ENCODE data around the gene KCNK13.

KCNK13 gene

DNA sequence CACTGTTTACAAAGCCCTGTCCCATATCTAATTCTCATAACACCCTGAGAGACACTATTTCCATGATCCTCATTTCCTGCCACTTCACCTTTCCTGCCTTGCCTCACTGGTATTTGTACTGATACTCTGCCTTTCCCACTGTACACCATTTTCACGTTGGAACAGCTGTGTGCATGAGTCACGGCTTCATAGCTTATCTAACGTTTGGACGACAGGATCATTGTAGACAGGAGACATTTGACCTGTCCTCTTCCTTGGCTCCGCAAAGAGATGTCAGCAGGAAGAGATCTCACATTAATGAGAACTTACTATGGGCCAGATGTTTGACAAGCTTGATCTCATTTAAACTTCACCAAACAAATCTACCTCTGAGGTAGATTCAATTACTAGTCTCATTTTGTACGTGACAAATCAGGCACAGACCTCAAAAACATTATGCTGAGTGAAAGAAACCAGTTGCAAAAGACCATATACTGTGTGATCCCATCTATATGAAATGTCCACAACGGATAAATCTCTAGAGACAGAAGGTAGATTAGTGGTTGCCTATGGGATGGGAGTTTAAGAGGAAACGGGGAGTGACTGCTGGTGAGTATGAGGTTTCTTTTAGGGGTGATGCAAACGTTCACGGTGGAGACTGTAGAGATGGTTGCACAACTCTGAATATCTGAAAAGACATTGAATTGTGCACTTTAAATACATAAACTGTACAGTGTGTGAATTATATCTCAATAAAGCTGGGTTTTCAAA, 71.2 kb downstream of the KCNK13 start:
- no peak for DNase-seq (ENCODE audit: low read depth)

DNA sequence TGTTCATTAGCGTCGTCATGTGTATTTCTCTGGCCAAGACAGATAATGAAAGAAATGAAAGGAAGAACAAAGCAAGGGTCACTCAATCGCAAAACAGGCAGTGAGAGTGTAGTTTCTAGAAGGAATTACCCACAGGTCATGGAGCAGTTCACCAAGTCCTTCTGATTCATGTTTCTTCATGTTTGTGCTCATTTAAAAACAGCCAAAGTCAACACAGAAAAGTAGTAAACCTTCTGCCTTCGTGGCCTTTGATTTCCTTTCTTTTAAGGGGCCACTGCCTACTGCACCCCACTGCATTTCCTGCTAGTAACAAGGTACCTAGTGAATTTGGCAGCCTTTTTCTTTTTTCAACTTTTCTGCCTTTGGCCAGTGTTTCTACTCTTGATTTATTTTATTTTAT, 75.1 kb downstream of the KCNK13 start:
- no peak for DNase-seq (ENCODE audit: low read depth)

DNA sequence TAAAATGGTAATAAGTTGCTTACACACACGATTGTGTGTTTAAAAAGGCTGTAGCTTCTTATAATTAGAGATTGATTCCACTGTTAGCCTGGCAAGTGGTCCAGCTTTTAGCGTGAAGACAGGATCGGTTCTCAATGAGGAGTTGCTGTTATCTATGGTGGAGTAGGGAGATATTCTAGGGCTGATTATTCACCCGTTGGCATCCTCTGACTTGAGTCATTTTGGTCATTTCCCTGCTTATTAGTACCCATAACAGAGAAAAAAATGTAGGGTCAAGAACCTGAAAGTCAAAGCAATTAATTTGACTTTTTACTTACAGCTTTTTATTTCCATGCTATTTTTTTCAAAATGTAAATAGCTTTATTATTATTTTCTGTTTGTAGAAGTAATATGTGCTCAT, 76.0 kb downstream of the KCNK13 start:
- DNase-seq (ENCODE audit: low read depth), result no peak

DNA sequence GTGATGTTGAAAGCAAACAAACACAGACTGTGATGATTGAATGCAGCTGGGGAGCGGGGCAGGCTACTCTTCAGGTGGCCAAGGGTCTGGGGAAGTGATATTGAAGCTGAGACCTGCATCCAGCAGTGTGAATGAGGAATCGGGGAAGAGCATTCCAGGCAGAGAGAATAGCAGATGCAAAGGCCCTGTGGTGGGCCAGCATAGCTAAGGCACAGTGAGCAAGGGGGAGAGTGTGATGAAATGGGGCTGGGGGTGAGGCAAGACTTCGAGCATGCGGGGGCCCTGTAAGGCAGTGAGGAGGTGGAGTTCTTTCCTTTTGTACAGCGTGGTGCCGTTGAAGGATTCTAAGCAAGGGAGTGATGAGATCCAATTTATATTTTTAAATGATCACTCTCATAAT, 77.4 kb downstream of the KCNK13 start:
- no peak for DNase-seq (ENCODE audit: low read depth)

DNA sequence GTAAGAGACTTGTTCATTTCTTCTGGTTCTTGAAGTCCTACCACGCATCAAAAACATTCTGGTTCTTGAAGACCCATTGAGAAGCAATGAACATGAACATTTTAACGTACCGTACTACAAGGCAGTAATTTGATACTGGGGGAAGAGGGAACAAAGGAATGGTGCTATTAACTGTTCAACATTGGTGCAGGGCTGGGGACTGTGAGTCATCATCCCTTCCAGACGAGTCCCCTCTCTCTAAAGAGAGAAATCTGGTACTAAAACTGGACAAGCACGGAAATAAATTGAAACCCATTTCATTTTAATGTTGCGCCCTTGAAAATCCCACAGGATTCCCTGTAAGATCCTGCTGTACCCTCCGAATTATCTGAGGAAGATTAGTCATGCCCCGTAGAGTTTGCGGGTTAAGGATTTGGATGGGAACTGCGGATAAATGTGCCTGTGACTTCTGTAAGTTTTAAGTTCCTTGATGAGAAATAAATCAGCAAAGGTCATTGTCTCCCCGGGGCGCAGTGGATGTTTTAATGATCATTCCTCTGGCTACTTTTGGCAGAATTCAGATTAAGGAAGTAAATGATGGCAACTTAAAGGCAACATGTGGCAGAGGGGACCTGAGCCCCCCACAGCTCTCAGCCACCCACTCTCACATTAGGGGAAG, 78.6 kb downstream of the KCNK13 start:
- no peak for DNase-seq (ENCODE audit: low read depth)

DNA sequence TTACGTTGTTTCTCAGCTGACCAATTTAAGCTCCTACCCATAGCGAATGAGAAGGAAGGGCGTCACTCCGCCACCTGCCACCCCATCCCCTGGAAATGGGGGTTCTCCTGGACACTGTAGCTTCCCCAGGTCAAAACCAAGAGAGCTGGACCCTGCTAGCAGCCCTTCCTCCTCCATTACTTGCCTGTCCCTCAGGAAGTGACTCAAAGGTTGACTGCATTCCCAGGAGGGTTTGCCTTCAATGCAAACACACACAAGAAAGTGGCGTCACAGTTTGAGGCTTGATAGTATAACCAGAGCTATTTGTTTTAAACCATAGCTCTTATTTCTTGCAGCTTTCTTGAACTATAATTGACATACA, 79.1 kb downstream of the KCNK13 start:
- no peak for DNase-seq (ENCODE audit: low read depth)

DNA sequence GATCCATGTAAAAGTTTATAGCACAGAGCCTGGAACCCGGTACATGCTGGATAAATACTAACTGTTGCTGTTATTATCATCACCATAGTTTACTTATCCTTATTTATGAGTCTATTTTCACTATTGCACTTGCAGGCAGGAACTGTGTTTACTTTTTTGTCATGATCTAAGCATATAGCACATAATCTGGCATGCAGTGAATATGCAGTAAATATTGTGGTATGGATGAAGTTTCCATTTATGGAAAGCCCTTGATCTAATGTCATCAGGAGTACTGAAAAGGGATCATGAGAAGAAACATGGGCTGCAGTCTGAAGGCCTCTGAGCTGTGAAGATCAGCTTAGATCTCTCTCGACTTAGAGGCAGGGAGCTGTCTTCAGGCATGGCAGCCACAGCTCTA, 91.6 kb downstream of the KCNK13 start:
- no peak for DNase-seq (ENCODE audit: low read depth)

DNA sequence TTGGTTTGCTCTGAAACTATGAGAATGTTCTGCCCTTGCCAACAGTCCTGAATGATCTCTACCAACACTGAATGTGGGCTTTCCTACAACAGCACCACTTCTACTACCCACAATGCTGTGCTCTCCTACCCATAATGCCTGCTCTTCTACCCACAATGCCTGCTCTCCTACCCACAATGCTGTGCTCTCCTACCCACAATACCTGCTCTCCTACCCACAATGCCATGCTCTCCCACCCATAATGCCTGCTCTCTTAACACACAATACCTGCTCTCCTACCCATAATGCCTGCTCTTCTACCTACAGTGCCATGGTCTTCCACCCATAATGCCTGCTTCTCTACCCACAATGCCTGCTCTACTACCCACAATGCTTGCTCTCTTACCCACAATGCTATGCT, 92.3 kb downstream of the KCNK13 start:
- no peak for DNase-seq (ENCODE audit: low read depth)

DNA sequence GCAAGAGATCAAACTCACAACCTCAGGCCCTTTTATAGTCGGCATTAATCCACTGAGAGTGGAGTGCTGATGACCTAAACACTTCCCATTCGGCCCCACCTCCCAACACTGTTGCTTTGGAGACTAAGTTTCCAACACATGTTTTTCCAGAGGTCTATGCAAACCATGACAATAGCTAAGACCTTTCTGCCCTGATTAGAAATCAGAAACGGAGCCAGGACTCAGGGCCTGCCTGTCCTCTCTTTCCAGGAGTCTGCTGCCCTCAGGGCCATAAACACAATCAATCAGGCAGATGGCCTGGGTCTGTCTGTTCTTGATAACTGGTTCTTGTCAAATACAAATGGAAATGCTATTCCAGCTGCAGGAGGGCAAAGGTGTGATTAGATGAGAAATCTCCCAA, 97.4 kb downstream of the KCNK13 start:
- no peak for DNase-seq (ENCODE audit: low read depth)

DNA sequence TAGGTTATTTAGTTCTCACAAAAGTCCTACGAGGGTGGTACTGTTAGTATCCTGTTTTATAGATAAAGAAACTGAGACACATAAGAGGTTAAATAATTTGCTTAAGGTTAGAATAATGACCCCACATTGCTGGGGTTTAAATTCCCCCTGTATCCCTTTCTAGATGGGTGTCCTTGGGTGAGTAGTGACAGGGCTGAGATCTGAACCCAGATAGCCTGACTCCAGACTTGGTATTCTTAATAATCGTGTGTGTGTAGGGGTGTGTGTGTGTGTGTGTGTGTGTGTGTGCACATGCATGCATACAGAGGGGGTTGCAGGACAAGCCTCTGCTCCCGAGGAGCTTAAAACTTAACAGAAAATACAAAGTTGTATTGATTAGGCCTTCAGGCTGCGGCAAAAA, 97.9 kb downstream of the KCNK13 start:
- no peak for DNase-seq (ENCODE audit: low read depth)

DNA sequence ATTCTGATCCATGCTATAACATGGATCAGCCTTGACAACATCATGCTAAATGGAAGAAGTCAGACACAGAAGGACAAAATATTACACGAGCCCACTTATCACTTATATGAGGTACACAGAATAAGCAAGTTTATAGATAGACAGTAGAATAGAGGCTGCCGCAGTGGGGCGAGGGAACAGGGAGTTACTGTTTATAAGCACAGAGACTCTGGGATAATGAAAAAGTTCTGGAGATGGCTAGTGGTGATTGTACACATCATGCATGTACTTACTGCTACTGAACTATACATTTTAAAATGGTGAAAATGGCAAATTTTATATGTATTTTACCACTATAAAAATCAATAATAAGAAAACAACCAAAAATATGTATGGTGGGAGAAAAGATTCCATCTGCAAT, 99.3 kb downstream of the KCNK13 start:
- no peak for DNase-seq (ENCODE audit: low read depth)

DNA sequence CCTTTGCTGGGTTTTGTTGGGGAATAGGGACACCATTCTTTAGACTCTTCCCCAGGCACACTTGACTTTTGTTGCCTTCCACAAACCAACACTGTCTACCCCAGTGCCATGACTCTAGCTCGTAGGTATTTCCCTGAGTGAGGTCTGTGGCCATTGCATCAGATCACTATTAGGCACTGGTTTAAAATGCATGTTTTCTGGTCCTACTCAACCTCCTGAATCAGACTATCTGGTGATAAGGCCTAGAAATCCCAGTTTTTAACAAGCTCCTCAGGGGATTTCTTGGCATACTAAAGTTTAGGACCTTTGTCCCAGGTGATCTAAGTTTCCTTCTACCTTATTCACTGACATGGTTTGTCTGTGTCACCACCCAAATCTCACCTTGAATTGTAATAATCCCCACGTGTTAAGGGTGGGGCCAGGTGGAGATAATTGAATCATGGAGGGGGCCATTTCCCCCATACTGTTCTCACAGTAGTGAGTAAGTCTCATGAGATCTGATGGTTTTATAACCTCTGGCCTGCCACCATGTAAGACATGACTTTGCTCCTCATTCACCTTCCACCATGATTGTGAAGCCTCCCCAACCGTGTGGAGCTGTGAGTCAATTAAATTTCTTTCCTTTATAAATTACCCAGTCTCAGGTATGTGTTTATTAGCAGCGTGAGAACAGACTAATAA, 106.8 kb downstream of the KCNK13 start:
- DNase-seq (ENCODE audit: low read depth), result no peak

DNA sequence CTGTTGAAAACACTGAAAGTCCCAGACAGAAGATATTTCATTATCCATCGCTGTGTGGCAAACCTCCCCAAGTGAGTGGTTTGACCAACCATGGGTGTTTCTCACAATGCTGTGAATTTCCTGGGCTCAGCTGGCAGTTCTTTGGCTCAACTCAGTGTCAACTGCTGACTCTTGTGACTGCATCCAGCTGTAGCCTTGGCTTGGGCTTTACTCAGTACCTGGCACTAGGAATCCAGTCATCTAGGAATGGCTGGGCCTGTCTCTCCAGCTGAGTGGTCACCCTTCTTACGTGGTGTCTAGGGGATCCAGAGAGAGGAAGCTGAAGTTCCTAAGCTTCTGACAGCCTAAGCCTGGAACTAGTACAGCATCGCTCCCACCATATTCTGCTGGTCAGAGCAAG, 113.8 kb downstream of the KCNK13 start:
- DNase-seq (ENCODE audit: low read depth), result no peak

DNA sequence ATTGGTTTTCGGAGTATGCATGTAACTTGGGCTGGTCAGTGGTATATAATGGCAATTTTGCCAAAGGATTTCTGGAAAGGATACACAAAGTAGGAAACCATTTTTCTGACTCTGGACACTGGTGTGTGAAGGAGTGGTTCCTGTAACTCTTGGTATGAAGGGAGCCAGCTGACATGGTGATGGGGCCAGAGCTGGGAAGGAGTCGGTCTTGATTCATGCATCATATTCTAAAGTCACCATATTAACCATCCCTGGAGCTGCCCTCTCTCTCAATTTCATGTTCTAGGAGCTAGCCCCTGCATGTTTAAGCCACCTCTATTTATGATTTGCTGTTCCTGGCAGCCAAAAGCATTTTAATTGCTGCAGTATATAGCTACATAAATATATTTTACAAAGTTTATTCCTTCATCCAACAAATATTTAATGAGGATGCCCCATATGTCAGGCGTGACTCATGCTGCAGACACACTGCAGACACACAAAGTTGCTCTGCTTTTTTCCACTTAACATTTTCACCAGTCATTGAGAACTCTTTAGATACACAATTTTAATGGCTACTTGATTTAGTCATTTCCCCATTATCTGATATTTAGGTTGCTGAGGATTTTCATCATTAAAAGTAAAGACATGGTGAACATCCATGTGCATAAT, 115.9 kb downstream of the KCNK13 start:
- DNase-seq (ENCODE audit: low read depth), result no peak

DNA sequence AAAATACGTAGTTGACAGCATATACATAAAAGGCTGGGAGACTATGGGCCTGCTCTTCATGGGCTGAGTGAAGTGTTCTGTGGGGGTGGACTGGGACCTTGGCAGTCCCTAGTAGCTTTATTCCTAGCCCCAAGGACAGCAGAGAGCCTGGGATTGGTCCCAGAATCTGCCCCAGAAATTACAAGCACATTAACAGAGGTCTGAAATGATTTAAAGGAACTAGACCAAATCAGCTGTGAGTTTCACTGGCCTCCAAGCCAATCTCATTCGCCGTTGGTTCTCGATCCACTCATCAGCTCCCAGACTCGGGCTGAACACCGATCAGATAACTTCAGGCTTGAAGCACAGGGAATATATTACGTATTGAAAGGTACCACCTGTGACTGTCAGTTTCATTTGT, 117.6 kb downstream of the KCNK13 start:
- no peak for DNase-seq (ENCODE audit: low read depth)

DNA sequence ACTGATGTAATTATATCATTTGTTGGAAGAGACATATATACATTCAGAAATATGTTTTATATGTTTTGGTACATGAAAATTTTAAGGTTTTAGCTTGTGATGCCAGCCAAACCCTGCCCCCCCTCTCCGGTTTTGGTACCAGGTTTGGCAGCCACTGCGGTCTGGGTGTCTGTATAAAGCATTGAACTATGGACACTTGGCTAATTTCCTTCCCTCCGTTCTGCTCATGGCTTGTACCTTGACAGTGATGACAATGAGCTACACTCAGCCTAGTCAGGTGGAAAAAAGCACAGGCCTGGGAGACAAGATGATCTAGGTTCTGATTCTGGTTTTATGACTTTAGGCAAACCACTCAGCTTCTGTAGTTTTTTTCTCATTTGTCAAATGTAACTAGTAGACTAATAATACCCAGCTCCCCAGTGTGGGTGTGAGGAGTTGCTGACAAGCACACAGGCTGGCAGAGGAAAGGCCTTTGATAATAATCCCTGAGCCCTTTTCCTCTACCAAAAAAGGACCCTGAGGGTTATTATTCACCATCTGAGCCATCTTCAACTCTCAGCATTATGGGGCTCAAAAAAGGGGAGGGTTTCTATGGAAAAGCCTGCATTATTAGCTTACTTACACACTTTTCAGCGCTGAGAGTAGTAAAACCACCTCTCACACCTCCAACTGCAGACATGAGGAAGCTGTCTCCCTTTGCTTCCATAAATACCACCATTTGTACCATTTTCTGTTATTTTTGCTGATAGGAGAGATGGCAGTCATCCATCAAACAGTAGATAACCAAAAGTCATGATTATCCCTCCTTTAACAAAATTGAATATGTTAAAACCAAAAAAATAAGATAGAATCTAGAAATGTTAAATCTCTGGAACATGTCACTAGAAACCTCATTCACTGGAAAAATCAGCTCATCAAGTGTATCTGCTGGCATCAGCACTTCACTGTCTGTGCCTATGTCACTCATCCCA, 118.3 kb downstream of the KCNK13 start:
- DNase-seq (ENCODE audit: low read depth), result no peak

DNA sequence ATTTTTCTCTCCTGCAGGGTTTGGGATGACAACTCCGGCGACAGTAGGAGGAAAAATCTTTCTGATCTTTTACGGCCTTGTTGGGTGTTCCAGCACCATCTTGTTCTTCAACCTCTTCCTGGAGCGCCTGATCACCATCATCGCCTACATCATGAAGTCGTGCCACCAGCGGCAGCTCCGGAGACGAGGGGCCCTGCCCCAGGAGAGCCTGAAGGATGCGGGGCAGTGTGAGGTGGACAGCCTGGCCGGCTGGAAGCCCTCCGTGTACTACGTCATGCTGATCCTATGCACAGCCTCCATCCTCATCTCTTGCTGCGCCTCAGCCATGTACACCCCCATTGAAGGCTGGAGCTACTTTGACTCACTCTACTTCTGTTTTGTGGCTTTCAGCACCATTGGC, 122.3 kb downstream of the KCNK13 start:
- DNase-seq (ENCODE audit: low read depth), result no peak

DNA sequence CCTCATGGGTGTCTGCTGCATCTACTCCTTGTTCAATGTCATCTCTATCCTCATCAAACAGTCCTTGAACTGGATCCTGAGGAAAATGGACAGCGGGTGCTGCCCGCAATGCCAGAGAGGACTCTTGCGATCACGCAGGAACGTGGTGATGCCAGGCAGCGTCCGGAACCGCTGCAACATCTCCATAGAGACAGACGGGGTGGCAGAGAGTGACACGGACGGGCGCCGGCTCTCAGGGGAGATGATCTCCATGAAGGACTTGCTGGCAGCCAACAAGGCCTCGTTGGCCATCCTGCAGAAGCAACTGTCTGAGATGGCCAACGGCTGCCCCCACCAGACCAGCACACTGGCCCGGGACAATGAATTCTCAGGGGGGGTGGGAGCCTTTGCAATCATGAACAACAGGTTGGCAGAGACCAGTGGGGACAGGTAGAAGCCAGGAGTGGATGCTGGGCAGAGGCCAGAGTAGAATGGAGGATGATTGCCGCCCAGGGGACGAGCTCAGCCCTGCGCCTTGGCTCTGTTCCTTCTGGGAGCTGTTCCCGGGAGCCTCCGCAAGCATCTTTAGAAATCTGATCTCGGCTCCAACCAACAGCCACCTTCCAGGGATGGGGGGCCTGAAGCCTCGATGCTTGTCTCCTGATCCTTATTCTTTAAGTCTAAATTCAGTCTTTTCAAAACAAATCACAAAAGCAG, 122.9 kb downstream of the KCNK13 start:
- no peak for DNase-seq (ENCODE audit: low read depth)

DNA sequence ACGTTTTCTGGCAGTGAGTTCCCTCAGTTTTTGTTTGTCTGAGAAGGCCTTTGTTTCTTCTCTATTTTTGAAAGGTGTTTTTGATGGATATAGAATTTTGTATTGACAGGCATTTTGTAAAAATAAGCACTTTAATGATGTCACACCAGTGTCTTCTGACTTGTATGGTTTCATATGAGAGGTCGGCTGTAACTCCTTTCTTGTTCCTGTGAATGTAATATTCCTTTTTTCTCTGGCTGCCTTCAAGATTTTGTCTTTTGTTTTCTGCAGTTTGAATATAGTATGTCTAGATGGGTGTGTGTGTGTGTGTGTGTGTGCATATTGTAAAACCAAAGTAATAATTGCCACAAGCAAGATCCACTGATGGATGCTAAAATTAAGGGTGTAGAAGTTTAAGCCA, 126.8 kb downstream of the KCNK13 start:
- DNase-seq (ENCODE audit: low read depth), result no peak

DNA sequence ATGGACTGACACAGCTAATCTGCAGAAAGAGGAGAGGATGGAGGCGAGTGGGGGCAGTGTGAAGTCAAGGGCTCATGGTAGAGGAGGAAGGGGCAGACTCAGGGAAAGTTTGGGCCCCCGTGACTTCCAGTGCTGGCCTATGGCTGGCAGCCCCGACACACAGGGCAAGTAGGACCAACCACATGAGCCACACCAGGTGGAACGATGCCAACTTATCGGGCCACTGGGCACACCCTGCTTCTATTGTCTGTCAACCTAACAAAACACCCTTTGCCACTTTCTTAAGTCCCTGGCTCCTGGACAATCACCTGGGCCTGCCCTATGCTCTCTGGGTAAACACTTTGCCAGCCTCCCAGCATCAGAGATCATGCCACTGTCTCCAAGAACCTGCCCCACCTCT, 129.4 kb downstream of the KCNK13 start:
- no peak for DNase-seq (ENCODE audit: low read depth)

DNA sequence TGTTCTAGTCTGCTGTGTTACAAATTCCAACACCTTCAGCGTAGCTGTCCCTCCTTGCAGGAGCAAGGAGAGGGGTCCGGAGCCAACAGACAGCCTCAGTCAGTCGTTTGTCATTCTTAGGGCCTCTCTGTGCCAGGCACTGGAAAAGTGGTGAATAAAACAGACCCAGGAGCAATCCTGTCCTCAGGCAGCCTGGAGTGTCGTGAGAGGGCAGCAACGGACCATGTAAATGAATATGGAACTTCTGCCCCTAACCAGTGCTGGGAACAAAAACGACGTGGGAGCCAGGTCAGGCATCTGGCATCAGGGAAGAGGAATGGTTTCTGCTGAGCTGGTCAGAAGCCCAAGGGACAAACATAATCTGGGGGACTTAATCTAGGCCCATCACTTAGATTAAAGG, 129.8 kb downstream of the KCNK13 start:
- DNase-seq (ENCODE audit: low read depth), result no peak
